Testis (tissue), 3 donors: ENCODE data around the gene EVI2B. TPM values are rescaled to one million over a fixed set of nuclear protein-coding genes. Genes with fewer than 3 reads are reported as not detected.

Experiments used
- DNase-seq: peaks from one replicate; pipeline ENCODE4 v3.0.0-alpha.2; 2019
- H3K27ac ChIP-seq, 2 donors: fragments of 200-600 bp; sonication (generic); one replicate each; pipeline ENCODE4 v1.5.1; 2019
- H3K27me3 ChIP-seq: fragments of 200-600 bp; sonication (generic); one replicate; pipeline ENCODE4 v1.5.1; 2019
- H3K36me3 ChIP-seq: fragments of 200-600 bp; sonication (generic); one replicate; pipeline ENCODE4 v1.5.1; 2017; ENCODE audit warnings: low read depth; ENCODE audit errors: missing control alignments
- H3K4me1 ChIP-seq: fragments of 200-600 bp; sonication (generic); one replicate; pipeline ENCODE4 v1.5.1; 2019
- H3K4me3 ChIP-seq, 2 donors: fragments of 200-600 bp; sonication (generic); one replicate each; pipeline ENCODE4 v1.5.1; 2017 to 2019
- H3K9me3 ChIP-seq: fragments of 200-600 bp; sonication (generic); one replicate; pipeline ENCODE4 v1.5.1; 2017
- CTCF ChIP-seq, 3 experiments: fragments of 450-650 bp in 2 of 3; fragments of 200-600 bp in 1 of 3; sonication (generic) in 1 of 3; IDR thresholded peaks; one replicate each; pipeline ENCODE4 v1.5.1; 2016 to 2019; ENCODE audit warnings: antibody characterized with exemption in 3 of 3, mild to moderate bottlenecking in 2 of 3, moderate library complexity in 1 of 3
- POLR2A ChIP-seq: fragments of 450-650 bp; IDR thresholded peaks from one replicate; pipeline ENCODE4 v1.6.1; 2017; ENCODE audit warnings: antibody characterized with exemption, mild to moderate bottlenecking, moderate library complexity
- WGBS, 2 donors: methylation state at CpG; one replicate each; pipeline ENCODE4 v1.1.5; 2018; 5-methylcytosine and 5-hydroxymethylcytosine counted together
- intact Hi-C: fragments of 100-400 bp; cut with DNase I; formaldehyde crosslinking; loops from one replicate; pipeline ENCODE4 v1.15.1; 2023; ENCODE audit warnings: low total_unique reads
- polyA plus RNA-seq: library from polyadenylated mRNA; stranded (reverse); fragments of 350-450 nt; fragmentation: Illumina TruSeq; extraction: RNeasy Lipid Tissue Mini Kit (QIAGEN cat#74804); gene quantifications from one replicate; pipeline ENCODE4 v1.2.3, GENCODE V29; 2014; ENCODE audit warnings: low read depth, low replicate concordance; ENCODE audit not compliant: insufficient read depth
- total RNA-seq, 2 donors: library from RNA; depleted of rRNA; stranded (reverse); fragments of >200 nt; gene quantifications; one replicate each; pipeline ENCODE4 v1.2.3, GENCODE V29; 2016

The EVI2B gene
- total and polyA plus RNA-seq, 3 donors from 2014 or later = 1.4 to 6.0 (median 3.4) TPM

GRCh38 chr17:31275116-31275515 is 38.7 kb downstream of the EVI2B start:
- H3K4me1 ChIP-seq = no peaks in the 10 kb centered on the region
- TF ChIP-seq POLR2A (no peak), CTCF (IDR thresholded peaks at IDR 0.05) (no peak)
- no peaks in the 10 kb centered on the region for H3K9me3 ChIP-seq
- H3K27ac ChIP-seq = no peak overlapping the region
- intact Hi-C loops = no loop called here
- no peaks in the 10 kb centered on the region for H3K36me3 ChIP-seq
- DNase-seq = no peak
- 86 to 96% methylated on average over 1 of the region's 1 CpG for WGBS, 2 donors
- no peak overlapping the region for H3K4me3 ChIP-seq
- no peaks in the 10 kb centered on the region for H3K27me3 ChIP-seq

GRCh38 chr17:31274252-31274651 is 39.6 kb downstream of the EVI2B start:
- intact Hi-C loops = no loop called here
- DNase-seq = no peak
- H3K9me3 ChIP-seq = no peaks in the 10 kb centered on the region
- H3K4me3 ChIP-seq = no peak overlapping the region
- H3K27ac ChIP-seq = no peak overlapping the region
- 89 to 91% methylated on average over 2 of the region's 2 CpGs for WGBS, 2 donors
- no peak for TF ChIP-seq POLR2A
- TF ChIP-seq CTCF (IDR thresholded peaks at IDR 0.05) = no peak
- H3K4me1 ChIP-seq = no peaks in the 10 kb centered on the region
- no peaks in the 10 kb centered on the region for H3K27me3 ChIP-seq
- no peaks in the 10 kb centered on the region for H3K36me3 ChIP-seq

DNA sequence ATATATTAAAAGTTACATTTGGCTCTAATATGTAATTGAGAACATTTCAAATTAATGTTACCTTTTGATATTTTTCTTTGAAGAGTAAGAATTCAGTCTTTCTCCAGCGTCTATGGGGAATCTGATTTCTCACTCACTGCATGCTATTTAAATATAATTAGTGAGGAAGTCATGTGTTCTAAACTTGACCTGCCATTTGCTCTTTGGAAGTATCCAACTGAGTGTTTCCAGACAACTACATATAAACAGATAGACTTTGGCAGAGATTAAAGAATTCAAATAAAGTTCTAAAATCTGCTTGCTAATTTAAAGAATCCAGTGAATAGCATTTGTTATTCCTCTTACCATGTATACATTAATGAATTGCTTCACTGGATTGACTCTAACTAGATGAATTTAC is 40.3 kb downstream of the EVI2B start:
- intact Hi-C loops = no loop called here
- H3K4me1 ChIP-seq = no peaks in the 10 kb centered on the region
- H3K4me3 ChIP-seq = no peak overlapping the region
- no peaks in the 10 kb centered on the region for H3K9me3 ChIP-seq
- DNase-seq = no peak
- no peaks in the 10 kb centered on the region for H3K36me3 ChIP-seq
- TF ChIP-seq POLR2A = no peak
- TF ChIP-seq CTCF (IDR thresholded peaks at IDR 0.05) = no peak
- H3K27ac ChIP-seq = no peak overlapping the region
- 76 to 89% methylated on average over 1 of the region's 1 CpG for WGBS, 2 donors
- no peaks in the 10 kb centered on the region for H3K27me3 ChIP-seq

DNA sequence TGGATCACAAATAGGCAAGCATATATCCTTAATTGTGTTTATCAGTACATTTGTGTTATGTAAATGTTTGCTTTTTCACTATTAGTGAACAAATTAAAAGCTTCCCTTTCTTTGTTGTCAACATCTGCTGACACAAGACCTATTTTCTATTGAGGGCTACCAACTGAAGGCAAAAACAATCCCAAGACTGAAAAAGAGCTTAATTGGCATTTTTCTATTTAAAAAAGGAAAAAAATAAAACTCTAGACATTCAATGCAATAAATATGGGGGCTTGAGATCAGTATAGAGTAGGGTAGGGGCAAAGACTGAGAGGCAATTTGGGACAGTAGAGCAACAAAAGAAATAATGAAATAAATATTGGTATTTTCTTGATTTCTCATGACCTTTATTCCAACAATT is 41.1 kb downstream of the EVI2B start:
- Histone ChIP-seq H3K27ac (no peak overlapping the region), H3K27me3 (no peaks in the 10 kb centered on the region), H3K9me3 (no peaks in the 10 kb centered on the region), H3K36me3 (no peaks in the 10 kb centered on the region), H3K4me3 (no peak overlapping the region), H3K4me1 (no peaks in the 10 kb centered on the region)
- DNase-seq = no peak
- TF ChIP-seq POLR2A = no peak
- TF ChIP-seq CTCF (IDR thresholded peaks at IDR 0.05) = no peak
- intact Hi-C loops = no loop called here

- H3K4me1 ChIP-seq = no peaks in the 10 kb centered on the region
- H3K27me3 ChIP-seq = no peaks in the 10 kb centered on the region
- TF ChIP-seq POLR2A = no peak
- TF ChIP-seq CTCF (IDR thresholded peaks at IDR 0.05) = no peak
- H3K9me3 ChIP-seq = no peaks in the 10 kb centered on the region
- no peak for DNase-seq
- 67 to 94% methylated on average over 1 of the region's 1 CpG for WGBS, 2 donors
- H3K36me3 ChIP-seq = no peaks in the 10 kb centered on the region
- intact Hi-C loops = no loop called here
- no peak overlapping the region for H3K4me3 ChIP-seq
- H3K27ac ChIP-seq = no peak overlapping the region
Observed at GRCh38 chr17:31272236-31272635, 41.6 kb downstream of the EVI2B start.
